Motor neuron (in vitro differentiated cells): ENCODE results near the gene FRMD4A. TPM values are rescaled to one million over a fixed set of nuclear protein-coding genes. Genes with fewer than 3 reads are reported as not detected.
"Not testable (repeated sequence)": the region's sequence is repeated elsewhere in the genome, so short reads cannot be mapped to it uniquely, and the experiment has no call there.

Experiments used
- ATAC-seq, 8 experiments: fragments of 200-7000 bp; cut with Tn5 transposase; replicated peaks in 6 of 8; 2 replicates each; pipeline ENCODE4 v1.8.0; 2021; ENCODE audit warnings: mild to moderate bottlenecking in 8 of 8, moderate library complexity in 8 of 8
- H3K27ac ChIP-seq, 2 donors: fragments of 250-450 bp; sonication (Bioruptor Pico); 2 replicates each; pipeline ENCODE4 v1.9.0; 2021; ENCODE audit warnings: antibody characterized with exemption in 2 of 2, mild to moderate bottlenecking in 2 of 2, moderate library complexity in 1 of 2
- H3K4me1 ChIP-seq, 2 donors: fragments of 250-450 bp; sonication (Bioruptor Pico); replicated peaks in 1 of 2; 2 replicates each; pipeline ENCODE4 v1.6.1; 2021; ENCODE audit warnings: antibody characterized with exemption in 2 of 2, mild to moderate bottlenecking in 2 of 2, moderate library complexity in 1 of 2
- H3K4me3 ChIP-seq, 5 donors: fragments of 250-450 bp; sonication (Bioruptor Pico); 2 replicates each; pipeline ENCODE4 v1.9.0; 2021; ENCODE audit warnings: antibody characterized with exemption in 5 of 5, mild to moderate bottlenecking in 5 of 5, moderate library complexity in 4 of 5
- WGBS, 10 experiments: fragments of 450-650 bp; shearing (Covaris generic); methylation state at CpG; one replicate each; pipeline ENCODE4 v1.0.0; 2022; 5-methylcytosine and 5-hydroxymethylcytosine counted together
- in situ Hi-C, 9 experiments: fragments of 400-800 bp; cut with MboI; loops; one replicate each; pipeline ENCODE4 v1.15.0; 2021; ENCODE audit warnings: low sequenced_read_pairs in 9 of 9, low pct_unique_long_range_greater_than_20kb in 2 of 9; ENCODE audit not compliant: unreplicated experiment in 9 of 9
- total RNA-seq, 8 experiments: library from RNA; unstranded; fragments of 300-600 nt; gene quantifications; 2 replicates each; pipeline versions ENCODE4 v1.2.3 to v1.2.4, GENCODE V29; 2022

FRMD4A gene
- total RNA-seq, 8 experiments from 2014 or later: 18.6 to 87.3 (median 44.5) TPM

GRCh38 chr10:13873196-13873595 lies 457.5 kb downstream of the FRMD4A start:
- no peak for ATAC-seq
- 39 to 100% (median 93%) methylated on average over 1 to 6 of the region's 6 CpGs for WGBS, 10 experiments
- in situ Hi-C loops: no loop called here
- Histone ChIP-seq H3K27ac (no peak overlapping the region), H3K4me3 (no peak overlapping the region), H3K4me1 (peaks cover 11 to 20% of the 10 kb centered on the region in 2 donors)

GRCh38 chr10:13872411-13872810 lies 458.3 kb downstream of the FRMD4A start:
- in situ Hi-C loops: no loop called here
- peak in 1 of 8 experiments; percentile 87 for ATAC-seq
- 36 to 100% (median 83%) methylated on average over 3 to 7 of the region's 9 CpGs; no CpG with 5 or more reads in 2 of the 10 experiments for WGBS, 10 experiments

GRCh38 chr10:13871776-13872175 lies 458.9 kb downstream of the FRMD4A start:
- in situ Hi-C loops: no loop called here
- ATAC-seq: peak in 1 of 8 experiments; percentile 9
- WGBS, 10 experiments: 80 to 100% (median 90%) methylated on average over 1 to 7 of the region's 11 CpGs; no CpG with 5 or more reads in 4 of the 10 experiments
- H3K27ac ChIP-seq: no peak overlapping the region
- H3K4me1 ChIP-seq: peaks cover 11 to 20% of the 10 kb centered on the region in 2 donors
- no peak overlapping the region for H3K4me3 ChIP-seq

More at GRCh38 chr10:13872411-13872810, 458.3 kb downstream of the FRMD4A start:
- Histone ChIP-seq H3K4me3 (no peak overlapping the region), H3K27ac (no peak overlapping the region), H3K4me1 (peaks cover 11 to 20% of the 10 kb centered on the region in 2 donors)

GRCh38 chr10:13871011-13871410 lies 459.7 kb downstream of the FRMD4A start:
- peak in 4 of 8 experiments; percentile 33 to 71 (median 46) for ATAC-seq
- WGBS, 10 experiments: 0 to 100% (median 87%) methylated on average over 1 to 8 of the region's 9 CpGs; no CpG with 5 or more reads in 5 of the 10 experiments

GRCh38 chr10:13869295-13869664 lies 461.4 kb downstream of the FRMD4A start:
- no peak overlapping the region for H3K27ac ChIP-seq
- H3K4me1 ChIP-seq: peaks cover 11 to 14% of the 10 kb centered on the region in 2 donors
- no peak overlapping the region for H3K4me3 ChIP-seq
- no peak for ATAC-seq
- in situ Hi-C loops: no loop called here
- WGBS, 10 experiments: 98 to 100% (median 100%) methylated on average over 2 to 8 of the region's 12 CpGs; no CpG with 5 or more reads in 4 of the 10 experiments

More at GRCh38 chr10:13871011-13871410, 459.7 kb downstream of the FRMD4A start:
- peak overlapping the region in 1 of 2 donors; percentile 22 for H3K27ac ChIP-seq
- in situ Hi-C loops: no loop called here
- H3K4me3 ChIP-seq: no peak overlapping the region
- H3K4me1 ChIP-seq: peaks cover 11 to 20% of the 10 kb centered on the region in 2 donors

- in situ Hi-C loops: no loop called here
- no peak overlapping the region for H3K27ac ChIP-seq
- ATAC-seq: no peak
- 70 to 100% (median 77%) methylated on average over 2 to 15 of the region's 18 CpGs; no CpG with 5 or more reads in 1 of the 10 experiments for WGBS, 10 experiments
- H3K4me1 ChIP-seq: peaks cover 11 to 14% of the 10 kb centered on the region in 2 donors
- no peak overlapping the region for H3K4me3 ChIP-seq
These were observed 462.0 kb downstream of the FRMD4A start for GRCh38 chr10:13868528-13869294.

GRCh38 chr10:13867822-13868221 lies 462.9 kb downstream of the FRMD4A start:
- in situ Hi-C loops: no loop called here
- Histone ChIP-seq H3K4me1 (peaks cover 11 to 14% of the 10 kb centered on the region in 2 donors), H3K4me3 (no peak overlapping the region), H3K27ac (no peak overlapping the region)
- ATAC-seq: no peak
- 10 to 100% (median 88%) methylated on average over 1 of the region's 1 CpG; no CpG with 5 or more reads in 5 of the 10 experiments for WGBS, 10 experiments

- WGBS, 10 experiments: 16 to 97% (median 67%) methylated on average over 3 to 12 of the region's 12 CpGs
- peaks cover 5% of the 10 kb centered on the region in 2 donors for H3K4me1 ChIP-seq
- H3K27ac ChIP-seq: no peak overlapping the region
- H3K4me3 ChIP-seq: no peak overlapping the region
- ATAC-seq: no peak
- in situ Hi-C loops: no loop called here
These were observed 464.8 kb downstream of the FRMD4A start for GRCh38 chr10:13865758-13866491.

- H3K27ac ChIP-seq, H3K4me1 ChIP-seq, in situ Hi-C loops, ATAC-seq, H3K4me3 ChIP-seq: not testable (repeated sequence)
- WGBS, 10 experiments: 76 to 100% (median 93%) methylated on average over 2 to 4 of the region's 4 CpGs
These were observed 465.5 kb downstream of the FRMD4A start for GRCh38 chr10:13865220-13865619.

- in situ Hi-C loops: no loop called here
- Histone ChIP-seq H3K4me1 (peaks cover 0 to 3% of the 10 kb centered on the region in 2 donors), H3K4me3 (no peak overlapping the region), H3K27ac (no peak overlapping the region)
- peak in 1 of 8 experiments; percentile 64 for ATAC-seq
- WGBS, 10 experiments: 32 to 100% (median 80%) methylated on average over 1 to 3 of the region's 3 CpGs
These were observed 468.0 kb downstream of the FRMD4A start for GRCh38 chr10:13862546-13863233.

- 40 to 100% (median 90%) methylated on average over 1 to 13 of the region's 14 CpGs; no CpG with 5 or more reads in 2 of the 10 experiments for WGBS, 10 experiments
- in situ Hi-C loops: no loop called here
These were observed 469.8 kb downstream of the FRMD4A start for GRCh38 chr10:13860886-13861285.

GRCh38 chr10:13859979-13860654 lies 470.6 kb downstream of the FRMD4A start:
- peak in 1 of 8 experiments; percentile 68 for ATAC-seq
- in situ Hi-C loops: no loop called here
- Histone ChIP-seq H3K4me1 (peaks cover 0 to 3% of the 10 kb centered on the region in 2 donors), H3K27ac (no peak overlapping the region), H3K4me3 (no peak overlapping the region)
- WGBS, 10 experiments: 20 to 100% (median 73%) methylated on average over 1 to 7 of the region's 8 CpGs; no CpG with 5 or more reads in 1 of the 10 experiments

More at GRCh38 chr10:13860886-13861285, 469.8 kb downstream of the FRMD4A start:
- ATAC-seq: no peak
- H3K4me3 ChIP-seq: no peak overlapping the region
- H3K4me1 ChIP-seq: peaks cover 0 to 3% of the 10 kb centered on the region in 2 donors
- H3K27ac ChIP-seq: no peak overlapping the region
